Measurements from ENCODE around the gene GRB10.

- TF ChIP-seq CTCF (IDR thresholded peaks at IDR 0.05) (no peak), POLR2AphosphoS5 (IDR thresholded peaks at IDR 0.05) (no peak)
These were observed 161.5 kb downstream of the GRB10 start for GRCh38 chr7:50621206-50621605.

Data from gastroesophageal sphincter (tissue), 3 donors.